ENCODE measurements around the gene MEIS3.
A peak's percentile ranks its signal among the peaks of the same experiment; 100 is the strongest.
"Not testable (repeated sequence)": the region's sequence is repeated elsewhere in the genome, so short reads cannot be mapped to it uniquely, and the experiment has no call there.

MEIS3 gene

DNA sequence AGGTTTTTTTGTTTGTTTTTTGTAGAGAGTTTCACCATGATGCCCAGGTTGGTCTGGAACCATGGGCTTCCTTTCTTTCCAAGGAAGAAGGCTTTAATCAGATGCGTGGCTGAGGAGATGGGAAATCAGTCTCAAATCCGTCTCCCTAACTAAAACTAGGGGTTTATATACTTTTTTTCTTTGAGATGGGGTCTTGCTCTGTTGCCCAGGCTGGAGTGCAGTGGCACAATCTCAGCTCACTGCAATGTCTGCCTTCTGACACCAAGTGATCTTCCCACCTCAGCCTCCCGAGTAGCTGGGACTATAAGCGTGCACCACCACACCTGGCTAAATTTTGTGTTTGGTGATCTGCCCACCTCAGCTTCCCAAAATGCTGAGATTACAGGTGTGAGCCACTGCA lies 34.8 kb downstream of the MEIS3 start:
- DNase-seq (ENCODE audit: low read depth), result not testable (repeated sequence)

- not testable (repeated sequence) for DNase-seq (ENCODE audit: low read depth)
These were observed 35.4 kb downstream of the MEIS3 start for GRCh38 chr19:47383890-47384289.

- DNase-seq (ENCODE audit: low read depth), result no peak
These were observed 37.6 kb downstream of the MEIS3 start for GRCh38 chr19:47381653-47382279.

GRCh38 chr19:47381121-47381520 lies 38.2 kb downstream of the MEIS3 start:
- no peak for DNase-seq (ENCODE audit: low read depth)

GRCh38 chr19:47380559-47380958 lies 38.8 kb downstream of the MEIS3 start:
- no peak for DNase-seq (ENCODE audit: low read depth)

DNA sequence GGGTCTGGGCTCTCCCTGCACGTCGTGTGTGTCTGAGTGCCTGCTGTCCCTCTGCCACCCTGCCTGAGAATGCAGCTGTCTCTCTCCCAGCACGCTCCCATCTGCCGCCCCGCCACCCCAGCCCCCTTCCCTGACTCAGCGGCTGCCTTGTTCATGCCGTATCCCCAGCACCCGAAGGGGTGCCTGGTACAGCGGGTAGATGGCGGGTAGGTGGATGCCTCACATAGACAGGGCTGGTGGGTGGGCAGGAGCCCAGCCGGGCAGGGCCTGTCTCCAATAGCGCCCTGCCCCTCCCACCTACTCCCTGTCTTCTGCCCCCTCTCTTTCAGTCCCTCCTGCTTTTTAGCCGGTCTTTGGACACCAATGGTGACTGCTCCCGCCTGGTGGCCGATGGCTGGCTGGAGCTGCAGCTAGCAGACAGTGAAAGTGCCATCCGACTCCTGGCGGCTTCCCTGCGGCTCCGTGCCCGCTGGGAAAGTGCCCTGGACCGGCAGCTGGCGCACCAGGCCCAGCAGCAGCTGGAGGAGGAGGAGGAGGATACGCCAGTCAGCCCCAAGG lies 39.9 kb downstream of the MEIS3 start:
- no peak for DNase-seq (ENCODE audit: low read depth)

DNA sequence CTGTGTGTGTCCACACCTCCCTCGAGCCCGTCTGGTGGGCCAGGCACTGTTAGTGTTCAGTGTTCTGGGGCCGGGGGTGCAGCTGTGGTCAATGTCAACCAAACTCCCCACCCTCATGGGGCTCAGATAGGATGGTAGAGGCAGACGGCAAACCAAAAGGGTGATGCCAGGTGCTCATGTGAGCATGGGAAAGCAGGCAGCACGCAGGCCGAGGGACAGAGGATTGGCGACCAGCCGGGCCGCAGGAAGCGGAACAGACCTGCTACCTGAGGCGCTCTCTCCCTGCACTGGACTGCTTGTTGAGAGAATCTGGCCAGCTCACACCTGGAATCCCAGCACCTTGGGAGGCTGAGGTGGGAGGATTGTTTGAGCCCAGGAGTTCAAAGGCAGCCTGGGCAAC lies 41.1 kb downstream of the MEIS3 start:
- no peak for DNase-seq (ENCODE audit: low read depth)

GRCh38 chr19:47377801-47378200 lies 41.5 kb downstream of the MEIS3 start:
- DNase-seq (ENCODE audit: low read depth), result no peak

DNA sequence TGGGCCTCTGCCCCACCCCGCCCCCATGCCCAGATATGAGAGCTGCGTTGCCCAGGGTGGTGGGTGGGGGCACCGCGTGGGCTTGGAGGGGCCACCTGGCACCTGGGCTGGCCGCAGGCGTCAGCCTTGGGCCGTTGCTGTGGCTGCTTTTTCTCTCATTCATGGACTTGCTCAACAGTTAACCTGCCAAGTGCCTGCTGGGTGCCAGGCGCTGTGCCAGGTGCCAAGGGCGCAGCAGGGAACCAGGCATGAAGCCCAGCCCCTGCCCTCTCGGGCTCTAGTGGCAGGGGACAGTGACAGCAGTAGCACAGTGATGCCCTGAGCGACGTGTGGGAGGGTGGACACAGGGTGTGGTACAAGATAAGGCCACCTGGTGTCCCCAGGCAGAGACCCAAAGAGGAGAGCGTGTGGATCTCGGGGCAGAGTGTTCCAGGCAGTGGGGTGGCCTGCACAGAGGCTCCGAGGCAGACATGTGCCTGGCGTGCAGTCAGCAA lies 42.1 kb downstream of the MEIS3 start:
- no peak for DNase-seq (ENCODE audit: low read depth)

GRCh38 chr19:47376589-47377144 lies 42.7 kb downstream of the MEIS3 start:
- no peak for DNase-seq (ENCODE audit: low read depth)

DNA sequence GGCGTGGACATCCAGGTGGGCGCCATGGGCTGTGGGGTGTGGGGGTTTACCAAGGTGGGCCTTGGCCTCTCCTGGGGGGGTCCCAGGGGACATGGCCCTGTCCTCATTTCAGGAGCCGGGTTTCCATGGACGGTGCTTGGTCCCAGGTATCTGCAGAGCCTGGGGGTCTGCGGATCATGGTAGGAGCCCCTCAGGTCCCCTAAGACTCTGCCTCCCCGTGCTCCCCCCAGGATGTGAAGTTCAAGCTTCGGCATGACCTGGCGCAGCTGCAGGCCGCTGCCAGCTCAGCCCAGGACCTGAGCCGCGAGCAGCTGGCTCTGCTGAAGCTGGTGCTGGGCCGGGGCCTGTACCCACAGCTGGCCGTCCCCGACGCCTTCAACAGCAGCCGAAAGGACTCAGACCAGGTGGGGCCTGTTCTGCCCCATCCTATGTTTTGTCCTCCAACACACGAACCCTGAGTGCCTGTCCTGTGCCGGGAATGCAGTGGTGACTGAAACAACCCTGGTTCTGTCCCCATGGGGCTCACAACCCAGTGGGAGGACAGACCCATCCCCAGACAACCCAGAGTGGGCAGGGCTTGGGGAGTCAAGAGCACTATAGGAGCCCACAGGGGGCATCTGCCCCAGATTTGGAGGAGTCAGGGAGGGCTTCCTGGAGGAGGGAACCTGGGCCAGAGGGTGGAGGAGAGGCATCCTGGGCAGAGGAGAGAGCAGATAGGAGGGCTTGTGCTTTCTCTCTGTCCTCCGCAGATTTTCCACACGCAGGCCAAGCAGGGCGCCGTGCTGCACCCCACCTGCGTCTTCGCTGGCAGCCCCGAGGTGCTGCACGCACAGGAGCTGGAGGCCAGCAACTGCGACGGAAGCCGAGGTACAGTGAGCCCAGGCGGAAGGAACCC lies 43.4 kb downstream of the MEIS3 start:
- no peak for DNase-seq (ENCODE audit: low read depth)

- no peak for DNase-seq (ENCODE audit: low read depth)
These were observed 44.2 kb downstream of the MEIS3 start for GRCh38 chr19:47374876-47375693.

- DNase-seq (ENCODE audit: low read depth), result no peak
These were observed 45.8 kb downstream of the MEIS3 start for GRCh38 chr19:47373246-47374240.

DNA sequence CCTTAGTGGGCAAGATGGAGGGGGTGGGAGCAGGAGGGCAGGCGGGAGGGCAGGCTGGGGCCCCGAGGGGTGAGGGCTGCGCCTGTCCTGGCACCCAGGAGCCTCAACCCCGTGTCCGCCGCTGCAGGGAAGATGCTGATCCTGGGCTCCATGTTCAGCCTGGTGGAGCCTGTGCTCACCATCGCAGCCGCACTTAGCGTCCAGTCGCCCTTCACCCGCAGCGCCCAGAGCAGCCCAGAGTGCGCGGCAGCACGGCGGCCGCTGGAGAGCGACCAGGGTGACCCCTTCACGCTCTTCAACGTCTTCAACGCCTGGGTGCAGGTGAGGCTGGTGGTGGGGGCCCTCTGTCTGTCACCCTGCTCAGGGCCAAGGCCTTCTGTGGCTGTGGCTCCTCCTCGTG lies 46.7 kb downstream of the MEIS3 start:
- no peak for DNase-seq (ENCODE audit: low read depth)

- no peak for DNase-seq (ENCODE audit: low read depth)
These were observed 48.1 kb downstream of the MEIS3 start for GRCh38 chr19:47371261-47371660.

GRCh38 chr19:47370045-47370611 lies 49.2 kb downstream of the MEIS3 start:
- DNase-seq (ENCODE audit: low read depth), result peak; percentile 74

GRCh38 chr19:47365455-47365854 lies 53.9 kb downstream of the MEIS3 start:
- DNase-seq (ENCODE audit: low read depth), result not testable (repeated sequence)

GRCh38 chr19:47363758-47364531 lies 55.4 kb downstream of the MEIS3 start:
- DNase-seq (ENCODE audit: low read depth), result peak; percentile 57

DNA sequence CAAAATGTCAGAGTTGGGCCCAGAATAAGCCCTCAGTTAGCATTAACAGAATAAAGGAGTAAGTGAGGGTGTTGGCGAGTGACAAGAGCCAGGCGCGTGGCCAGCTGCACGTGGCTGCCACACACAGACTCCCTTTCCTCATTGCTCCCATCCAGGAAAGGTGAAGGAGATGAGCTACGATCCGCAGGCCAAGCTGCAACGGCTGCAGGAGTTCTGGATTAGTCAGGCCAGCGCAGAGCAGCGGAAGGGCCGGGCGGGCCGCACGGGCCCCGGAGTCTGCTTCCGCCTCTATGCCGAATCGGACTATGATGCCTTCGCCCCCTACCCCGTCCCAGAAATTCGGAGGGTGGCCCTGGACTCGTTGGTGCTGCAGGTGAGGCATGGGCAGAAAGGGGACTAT lies 57.0 kb downstream of the MEIS3 start:
- DNase-seq (ENCODE audit: low read depth), result no peak
